Activated CD8-positive, alpha-beta memory T cell treated with anti-CD3 and anti-CD28 coated beads, Interleukin-2, amount 50 U/mL, for 24 hours (primary cell): ENCODE measurements around the gene KATNAL2.

Experiments
- DNase-seq: peaks from one replicate; pipeline ENCODE4 v3.0.0-alpha.2; 2020; ENCODE audit errors: extremely low read depth

Gene KATNAL2

DNA sequence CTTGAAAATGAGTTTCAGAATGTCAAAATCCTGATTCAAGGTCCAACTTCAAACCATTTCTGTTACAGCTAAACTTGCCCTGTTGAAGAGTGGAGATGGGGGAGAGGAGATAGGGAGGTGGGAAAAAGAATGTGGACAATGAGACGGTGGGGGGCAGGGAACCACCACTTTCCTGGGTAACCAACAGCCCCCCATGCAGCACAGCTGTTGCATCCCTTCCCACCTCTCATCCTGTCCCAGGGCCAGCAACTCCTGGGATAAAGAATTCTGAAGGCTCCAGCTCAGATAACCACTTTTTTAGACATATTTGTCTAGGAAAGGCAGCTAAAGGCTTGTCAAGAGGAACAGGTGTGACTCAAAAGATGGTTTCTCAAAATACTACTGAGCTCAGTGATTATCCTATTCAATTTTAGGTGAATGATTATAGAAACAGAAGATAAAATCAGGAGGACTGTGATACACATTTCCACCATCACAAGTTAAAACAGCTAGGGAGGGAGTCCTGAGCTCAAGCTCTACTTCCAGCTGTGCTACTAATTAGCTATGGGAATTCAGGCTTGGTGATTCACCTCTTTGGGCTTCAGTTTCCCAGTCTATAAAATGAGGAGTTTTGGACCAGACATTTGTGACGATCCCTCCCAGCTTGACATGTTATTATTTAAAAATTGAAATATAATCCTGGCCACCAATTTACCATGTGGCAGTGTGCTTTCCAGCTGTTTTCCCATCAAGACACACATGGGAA lies 196.6 kb downstream of the KATNAL2 start:
- DNase-seq, result no peak

DNA sequence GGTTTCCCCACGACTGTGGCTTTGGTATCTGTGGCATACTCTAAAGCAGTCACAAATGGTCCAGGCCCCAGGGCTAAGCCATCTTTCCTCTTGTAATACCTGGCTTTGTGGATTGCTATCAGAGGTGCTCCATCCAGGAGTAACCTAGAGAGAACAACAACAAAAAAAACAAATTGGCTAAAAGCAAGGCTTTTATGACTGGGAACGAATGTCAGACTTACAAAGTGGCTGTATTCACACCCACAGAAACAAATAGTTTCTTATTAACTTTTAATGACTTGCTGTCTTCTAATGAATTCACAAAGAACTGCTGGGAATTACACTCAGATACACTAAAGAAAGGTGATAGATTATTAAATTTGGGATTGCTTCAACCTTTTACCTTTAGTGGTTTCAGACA lies 197.8 kb downstream of the KATNAL2 start:
- DNase-seq, result no peak

DNA sequence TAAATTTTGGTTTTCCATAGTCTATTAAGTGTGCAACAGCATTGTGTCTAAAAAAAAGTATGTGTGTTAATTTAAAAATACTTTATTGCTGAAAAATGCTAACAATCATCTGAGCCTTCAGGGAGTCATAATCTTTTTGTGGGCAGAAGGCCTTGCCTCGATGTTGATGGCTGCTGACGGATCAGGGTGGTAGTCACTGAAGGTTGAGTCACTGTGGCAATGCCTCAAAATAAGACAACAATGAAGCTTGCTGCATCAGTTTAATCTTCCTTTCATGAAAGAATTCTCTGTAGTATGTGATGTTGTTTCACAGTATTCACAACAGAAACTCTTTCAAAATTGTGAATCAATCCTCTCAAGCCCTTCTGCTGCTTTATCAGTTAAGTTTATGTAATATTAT lies 201.6 kb downstream of the KATNAL2 start:
- no peak for DNase-seq

DNA sequence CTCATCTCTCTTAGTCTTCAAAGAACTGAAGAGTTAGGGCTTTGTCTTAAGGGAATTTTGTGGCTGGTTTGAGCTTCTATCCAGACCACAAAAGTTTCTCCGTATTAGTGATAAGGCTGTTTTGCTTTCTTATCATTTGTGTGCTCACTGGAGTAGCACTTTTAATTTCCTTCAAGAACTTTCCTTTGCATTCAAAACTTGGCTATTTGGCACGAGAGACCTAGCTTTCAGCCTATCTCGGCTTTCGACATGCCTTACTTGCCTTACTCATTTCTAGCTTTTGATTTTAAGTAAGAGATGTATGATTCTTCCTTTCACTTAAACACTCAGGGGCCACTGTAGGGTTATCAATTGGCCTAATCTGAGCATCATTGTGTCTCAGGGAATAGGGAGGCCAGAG lies 203.0 kb downstream of the KATNAL2 start:
- DNase-seq, result no peak

DNA sequence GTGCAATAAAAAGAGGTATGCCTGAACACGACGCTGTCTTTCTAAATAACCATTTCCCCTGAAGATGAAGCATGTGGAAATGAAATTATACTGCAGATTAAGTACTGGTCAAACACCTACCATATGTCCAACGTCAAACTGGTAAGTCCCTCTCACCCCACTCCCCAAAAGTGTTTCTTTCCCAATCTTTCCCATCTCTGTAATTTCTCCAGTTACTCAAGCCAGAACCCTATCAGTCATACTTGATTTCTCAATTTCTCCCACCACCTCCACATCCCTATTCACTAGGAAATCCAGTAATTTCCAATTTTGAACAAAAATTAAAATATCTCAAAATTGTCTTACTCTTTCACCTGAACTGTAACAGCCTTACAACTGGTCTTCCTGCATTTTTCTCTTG lies 203.7 kb downstream of the KATNAL2 start:
- no peak for DNase-seq

DNA sequence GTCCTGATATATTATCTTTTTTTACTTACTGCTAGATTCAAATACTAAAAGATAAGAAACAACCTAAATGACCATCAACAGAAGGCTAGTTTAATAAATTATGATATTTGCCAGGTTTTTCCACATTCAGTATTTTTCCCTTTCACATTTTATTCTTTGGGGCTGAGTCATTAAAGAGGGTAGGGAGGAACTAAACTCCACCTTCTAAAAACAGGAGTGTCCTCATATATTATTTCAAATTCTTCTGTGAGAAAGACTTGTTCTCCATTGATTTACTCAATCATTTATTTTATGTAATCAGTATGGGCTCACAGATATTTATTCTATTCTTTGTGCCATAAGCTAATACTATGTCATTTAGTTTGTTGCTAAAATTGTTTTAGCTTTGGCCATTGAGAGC lies 223.9 kb downstream of the KATNAL2 start:
- no peak for DNase-seq

DNA sequence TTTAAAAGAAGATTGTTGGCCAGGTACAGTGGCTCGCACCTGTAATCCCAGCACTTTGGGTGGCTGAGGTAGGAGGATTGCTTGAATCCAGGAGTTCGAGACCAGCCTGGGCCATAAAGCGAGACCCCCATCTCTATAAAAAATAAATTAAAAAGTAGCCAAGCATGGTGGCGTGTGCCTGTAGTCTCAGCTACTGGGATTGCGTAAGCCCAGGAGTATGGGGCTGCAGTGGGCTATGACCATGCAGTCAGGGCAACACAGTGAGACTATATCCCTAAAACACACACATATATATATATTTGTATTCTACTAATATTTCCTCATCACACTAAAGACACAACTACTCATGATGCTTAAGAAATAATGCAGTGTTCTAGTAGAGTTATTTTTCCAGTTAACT lies 225.8 kb downstream of the KATNAL2 start:
- no peak for DNase-seq

DNA sequence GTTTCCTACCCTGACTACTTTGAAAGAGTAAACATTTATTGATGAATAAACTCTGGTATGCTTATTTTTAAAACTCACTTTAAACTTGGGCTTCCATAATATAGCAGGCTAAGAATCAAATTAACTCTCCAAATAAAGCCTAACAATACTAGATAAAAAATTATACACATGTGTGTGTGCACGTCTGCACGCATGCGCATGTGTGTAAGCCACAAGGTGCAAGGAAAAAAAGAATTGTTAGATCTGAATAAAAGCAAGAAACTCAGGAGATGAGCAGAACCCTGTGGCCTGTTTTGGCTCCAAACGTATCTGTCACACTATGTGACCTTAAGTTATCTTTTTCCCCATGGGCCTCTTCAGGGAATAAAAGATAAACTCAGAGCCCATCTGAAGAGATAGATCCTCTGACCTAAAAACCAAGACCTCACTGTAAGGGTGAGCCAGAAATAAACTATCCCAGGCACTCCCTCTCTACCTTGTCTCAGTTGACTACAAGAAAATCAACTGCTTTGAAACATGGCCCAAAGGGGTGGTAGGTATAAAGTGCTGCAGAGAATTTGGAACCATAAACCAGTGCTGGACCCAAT lies 226.6 kb downstream of the KATNAL2 start:
- no peak for DNase-seq

DNA sequence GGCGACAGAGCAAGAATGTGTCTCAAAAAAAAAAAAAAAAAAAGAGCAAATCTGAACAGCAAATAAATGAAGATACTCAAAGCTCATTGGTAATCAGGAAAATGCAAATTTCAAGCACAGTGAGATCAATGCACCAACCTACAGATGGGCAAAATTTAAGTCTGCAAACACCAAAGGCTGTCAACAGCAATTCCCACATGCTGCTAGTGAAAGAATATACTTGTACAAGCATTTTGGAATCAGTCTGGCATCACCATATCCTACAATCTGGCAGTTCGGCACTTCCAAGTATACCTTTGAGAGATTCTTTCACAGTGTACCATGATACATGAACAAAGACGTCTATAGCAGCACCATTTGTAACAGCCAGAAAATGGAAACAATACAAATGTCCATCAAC lies 228.8 kb downstream of the KATNAL2 start:
- no peak for DNase-seq

DNA sequence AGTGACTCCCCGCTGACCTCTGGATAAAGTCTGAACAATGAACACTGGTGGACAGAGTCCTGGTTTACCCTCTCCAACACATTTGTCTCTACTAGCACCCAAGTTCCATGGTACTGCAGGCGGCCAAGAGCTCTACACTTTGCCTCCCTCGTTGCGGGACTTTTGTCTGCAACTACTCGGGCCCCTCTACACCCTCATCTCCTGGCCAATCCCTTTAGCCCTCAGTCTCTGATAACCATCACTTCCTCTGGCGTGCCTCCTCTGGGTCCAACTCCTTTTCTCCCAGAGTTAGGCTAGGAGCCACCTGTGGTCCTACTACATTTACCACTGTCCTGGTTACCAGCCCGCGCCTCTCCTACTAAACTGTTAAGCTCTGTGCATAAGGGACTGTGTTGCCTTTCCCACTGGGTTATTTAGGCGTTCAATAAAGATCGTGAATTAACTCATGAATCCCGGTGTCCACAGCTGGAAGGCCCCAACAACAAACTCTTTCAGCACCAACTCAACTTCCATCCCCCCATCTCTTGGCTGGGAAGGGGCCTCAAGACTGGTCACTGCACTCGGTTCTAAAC lies 232.1 kb downstream of the KATNAL2 start:
- DNase-seq, result no peak

DNA sequence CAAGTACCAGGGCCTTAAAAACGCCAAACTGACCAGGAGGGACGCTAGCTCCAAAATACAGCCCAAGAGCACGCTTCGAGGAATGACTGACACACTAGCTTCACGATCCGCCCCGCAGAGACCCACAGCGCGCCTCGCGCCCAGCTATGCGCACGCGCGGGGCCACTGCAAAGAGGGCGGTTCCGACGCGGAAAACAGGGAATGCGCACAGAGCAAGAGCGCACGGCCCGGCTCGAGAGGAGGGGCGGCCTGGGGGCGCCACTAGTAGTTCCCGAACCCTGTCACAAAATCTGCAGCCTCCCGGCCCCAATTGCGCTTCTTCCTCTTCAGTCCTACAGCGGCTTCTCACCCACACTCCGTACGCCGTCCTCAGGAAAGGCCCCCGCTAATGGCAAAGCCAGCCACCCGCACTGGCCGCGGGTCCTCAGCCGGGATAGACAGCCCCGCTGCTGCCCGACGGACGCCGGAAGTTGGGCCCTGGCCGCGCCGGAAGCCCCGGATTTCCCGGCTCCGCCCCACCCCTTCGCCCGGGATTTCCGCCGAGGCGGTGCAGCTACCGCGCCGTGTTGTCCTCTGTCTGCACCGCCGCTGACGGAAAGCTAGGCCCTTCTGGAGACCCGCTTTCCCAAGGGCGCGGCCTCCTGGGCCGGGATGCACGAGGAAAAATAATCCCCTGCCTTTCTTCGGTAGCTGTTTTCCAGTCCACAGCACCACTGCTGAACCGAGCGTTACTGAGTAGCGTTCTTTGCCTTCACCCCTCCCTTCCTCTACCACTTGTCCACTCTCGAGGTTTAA lies 232.8 kb downstream of the KATNAL2 start, which contains the start of gene HDHD2:
TSS of gene HDHD2 (minus strand) at position 472 of the 795 bp plus-strand sequence. CDS start 14,061 bp downstream, outside the sequence.
- peak; percentile 59 for DNase-seq

DNA sequence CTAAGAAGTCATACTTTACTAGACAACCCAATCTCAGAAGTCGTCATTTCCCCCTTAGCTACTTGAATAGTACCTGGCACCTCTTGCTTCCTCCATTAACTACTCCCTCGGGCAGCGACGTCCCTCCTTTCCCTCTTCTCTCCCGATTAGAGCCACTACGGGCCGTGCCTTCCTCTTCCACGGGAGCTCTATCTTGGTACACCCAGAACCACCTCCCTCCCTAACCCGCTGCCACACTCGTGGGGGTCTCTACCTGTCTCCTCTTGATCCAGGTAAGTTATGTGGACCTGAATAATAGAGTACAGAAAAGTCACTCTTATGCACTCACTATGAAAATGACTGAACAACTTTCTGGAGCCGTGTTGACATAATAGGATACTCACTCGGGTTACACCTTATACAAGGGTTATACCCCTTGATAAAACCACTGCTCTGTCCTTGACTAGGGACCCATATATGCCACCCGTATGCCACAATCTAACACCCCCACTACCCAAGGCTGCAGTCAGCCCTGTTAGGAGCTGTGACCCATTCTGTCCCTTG lies 233.5 kb downstream of the KATNAL2 start:
- DNase-seq, result no peak

DNA sequence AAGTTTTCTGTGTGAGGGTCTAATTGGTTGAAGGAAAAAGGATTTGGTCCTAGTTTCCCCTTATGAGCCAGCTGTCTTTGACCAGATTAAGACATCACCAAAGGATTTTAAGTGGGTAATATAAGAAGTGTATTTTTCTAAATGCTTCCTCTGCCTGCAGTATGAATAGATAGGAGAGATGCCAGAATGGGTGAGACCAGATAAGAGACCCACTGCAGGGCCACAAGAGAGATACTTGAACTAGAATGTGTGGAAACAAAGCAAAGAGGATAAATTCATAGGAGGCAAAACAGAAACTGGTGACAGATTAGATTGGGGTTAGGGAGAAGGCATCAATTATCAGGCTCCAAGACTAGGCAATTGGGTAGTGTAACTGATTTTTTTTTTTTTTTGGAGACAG lies 234.0 kb downstream of the KATNAL2 start:
- no peak for DNase-seq
